SHP77 (cell line): Measurements from ENCODE around the gene SCN4B.

ENCODE experiments used
- DNase-seq, 2 experiments: peaks; one replicate each; lab custom pipeline; 2025; lab: John Stamatoyannopoulos, UW

Gene SCN4B

GRCh38 chr11:118152020-118152551, 537 bp downstream of the SCN4B start:
- DNase-seq = no peak

GRCh38 chr11:118151431-118151830, 1.2 kb downstream of the SCN4B start:
- DNase-seq = no peak

GRCh38 chr11:118149493-118149892, 3.1 kb downstream of the SCN4B start:
- no peak for DNase-seq

GRCh38 chr11:118148856-118149255, 3.8 kb downstream of the SCN4B start:
- DNase-seq = no peak

- DNase-seq = no peak
Observed at GRCh38 chr11:118148240-118148639, 4.4 kb downstream of the SCN4B start.

- no peak for DNase-seq
Observed at GRCh38 chr11:118147502-118147901, 5.1 kb downstream of the SCN4B start.

- no peak for DNase-seq
Observed at GRCh38 chr11:118146554-118146953, 6.1 kb downstream of the SCN4B start.

GRCh38 chr11:118145285-118146227, 7.1 kb downstream of the SCN4B start:
- DNase-seq = peak; percentile 67 to 80

- peak in 1 of 2 experiments; percentile 39 for DNase-seq
Observed at GRCh38 chr11:118144301-118145268, 8.0 kb downstream of the SCN4B start.

GRCh38 chr11:118143661-118144185, 8.9 kb downstream of the SCN4B start:
- DNase-seq = no peak

GRCh38 chr11:118142809-118143208, 9.8 kb downstream of the SCN4B start:
- no peak for DNase-seq

- no peak for DNase-seq
Observed at GRCh38 chr11:118142081-118142480, 10.5 kb downstream of the SCN4B start.

GRCh38 chr11:118139578-118139977, 13.0 kb downstream of the SCN4B start:
- no peak for DNase-seq

- DNase-seq = no peak
Observed at GRCh38 chr11:118138839-118139420, 13.7 kb downstream of the SCN4B start.

GRCh38 chr11:118136801-118137200, 15.8 kb downstream of the SCN4B start:
- DNase-seq = no peak

- no peak for DNase-seq
Observed at GRCh38 chr11:118136341-118136740, 16.3 kb downstream of the SCN4B start.

GRCh38 chr11:118135796-118136165, 16.8 kb downstream of the SCN4B start:
- no peak for DNase-seq

- no peak for DNase-seq
Observed at GRCh38 chr11:118135051-118135795, 17.4 kb downstream of the SCN4B start.

GRCh38 chr11:118133816-118134215, 18.8 kb downstream of the SCN4B start:
- no peak for DNase-seq

GRCh38 chr11:118132385-118133151, 20.1 kb downstream of the SCN4B start:
- DNase-seq = no peak
